GM21381 (cell line): Measurements from ENCODE around the gene TMEM63B.

ENCODE experiments used
- ATAC-seq: cut with Tn5 transposase; IDR thresholded peaks from one replicate; pipeline ENCODE4 v1.9.1; 2021; ENCODE audit warnings: mild to moderate bottlenecking, moderate library complexity; ENCODE audit not compliant: unreplicated experiment

TMEM63B gene

DNA sequence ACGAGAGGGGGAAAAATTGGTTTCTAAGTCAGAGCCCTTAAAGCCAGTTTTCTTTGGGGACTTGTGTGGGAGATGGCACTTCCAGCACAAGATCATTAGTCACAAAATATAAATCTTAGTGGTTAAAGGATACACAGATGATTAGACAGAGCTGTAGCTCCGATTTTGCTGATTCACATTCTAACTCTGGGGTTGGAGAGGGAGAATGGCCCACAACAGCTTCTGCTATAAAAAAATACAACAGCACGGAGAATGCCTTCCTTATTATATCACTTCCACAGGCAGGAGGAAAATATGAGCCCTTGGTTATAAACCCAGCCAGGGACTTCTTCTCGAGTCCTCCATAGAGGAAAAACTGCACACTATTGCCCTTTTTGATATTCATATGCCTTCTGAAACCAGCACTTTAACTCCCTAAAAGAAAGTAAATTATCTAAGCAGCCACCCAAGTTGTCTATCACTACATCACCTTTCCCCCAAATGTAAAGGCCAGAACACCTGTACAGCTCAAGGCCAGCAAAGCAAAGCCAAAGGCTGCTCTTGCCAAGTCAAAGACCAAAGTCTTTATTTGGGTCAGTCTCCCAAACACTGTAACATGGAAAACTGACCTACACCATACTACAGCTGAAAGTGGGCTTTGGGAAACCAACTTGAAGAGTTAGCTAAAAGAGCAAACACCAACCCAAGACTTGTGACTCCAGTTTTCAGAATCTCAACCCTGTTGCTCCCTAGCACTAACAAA lies 10.5 kb upstream of the TMEM63B start:
- ATAC-seq, result no peak

DNA sequence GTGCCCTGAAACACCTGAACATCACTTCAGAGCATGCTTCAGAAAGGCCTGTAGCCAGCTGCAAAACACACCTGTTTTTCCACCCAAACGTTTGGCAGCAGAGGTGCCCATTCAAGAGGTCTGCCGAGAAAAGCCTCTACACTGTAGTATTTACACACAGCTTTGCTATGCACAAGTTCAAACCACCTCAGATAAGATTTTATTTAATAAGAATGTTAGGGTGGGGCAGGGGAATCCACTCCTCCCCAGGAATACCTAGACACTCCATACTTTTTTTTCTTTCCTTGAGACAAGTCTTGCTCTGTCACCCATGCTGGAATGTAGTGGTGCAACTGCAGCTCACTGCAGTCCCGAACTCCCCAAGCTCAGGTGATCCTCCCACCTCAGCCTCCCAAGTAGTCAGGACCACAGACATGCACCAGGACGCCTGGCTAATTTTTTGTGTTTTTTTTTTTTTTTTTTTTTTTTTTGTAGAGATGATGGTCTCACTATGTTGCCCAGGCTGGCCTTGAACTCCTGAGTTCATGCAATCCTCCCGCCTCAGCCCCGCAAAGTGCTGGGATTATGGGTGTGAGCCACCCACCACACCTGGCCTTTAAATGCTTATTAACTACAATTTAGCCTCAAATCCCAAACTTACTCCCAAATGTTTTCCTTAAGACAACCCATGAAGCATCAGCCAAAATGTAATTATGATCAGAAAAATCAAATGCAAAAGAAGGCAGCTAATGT lies 9.8 kb upstream of the TMEM63B start:
- no peak for ATAC-seq

DNA sequence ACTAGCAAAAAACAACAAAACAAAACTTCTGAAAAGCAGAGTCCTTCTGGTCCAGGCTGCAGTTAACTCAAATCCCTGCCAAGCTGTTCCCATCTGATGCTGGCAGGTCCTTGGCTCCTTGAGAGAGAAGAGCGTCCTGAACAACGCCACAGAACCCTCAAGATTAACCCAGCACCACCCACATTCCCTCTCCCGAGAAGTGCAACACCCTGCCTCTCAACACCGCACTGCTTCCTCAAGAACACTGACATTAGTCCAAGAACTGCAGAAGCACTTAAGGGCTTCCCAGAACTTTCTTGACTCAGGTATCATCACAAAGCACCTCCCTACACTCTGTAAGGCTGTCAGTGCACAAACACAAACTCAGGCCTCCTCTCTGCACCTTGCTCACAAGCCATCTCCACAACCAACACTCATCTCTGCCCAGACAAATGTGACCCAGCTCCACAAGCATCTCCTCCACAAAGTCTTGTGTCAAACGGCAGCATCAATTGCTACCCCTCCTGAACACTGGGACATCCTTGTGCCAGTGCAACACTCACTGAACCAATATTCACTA lies 7.6 kb upstream of the TMEM63B start:
- ATAC-seq, result no peak

DNA sequence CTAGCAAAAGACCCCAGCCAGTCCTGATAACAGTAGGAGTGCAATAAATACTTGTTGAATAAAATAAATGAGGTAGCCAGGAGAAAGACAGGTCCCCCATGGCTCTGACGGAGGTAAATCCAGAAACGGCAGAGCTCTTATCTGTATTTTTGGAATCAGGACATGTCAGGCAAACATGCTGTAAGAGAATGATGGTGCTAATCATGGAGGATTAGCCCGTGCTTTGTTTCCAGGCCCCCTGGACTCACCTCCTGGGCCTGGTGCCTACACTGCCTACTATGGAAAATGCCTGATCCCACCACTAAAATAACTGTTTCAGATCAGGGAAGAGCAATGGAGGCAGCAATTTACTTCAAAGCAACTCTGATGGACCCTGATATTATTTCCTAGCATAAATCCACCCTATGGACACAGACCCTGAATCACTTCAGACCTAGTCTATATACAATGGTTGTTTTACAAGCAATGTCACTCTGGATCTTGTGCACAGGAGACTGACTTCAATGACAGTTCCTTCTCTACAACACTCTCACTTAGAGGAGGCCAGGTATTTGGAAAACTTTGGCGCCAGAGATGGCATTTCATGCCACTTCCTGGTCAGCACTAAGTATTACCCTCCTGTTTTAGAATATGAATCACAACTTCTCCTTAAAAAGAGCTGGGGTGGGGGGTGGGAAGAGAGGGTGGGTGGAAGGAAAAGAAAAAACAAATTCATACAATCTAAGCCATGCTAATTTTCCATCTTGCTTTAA lies 6.5 kb upstream of the TMEM63B start:
- no peak for ATAC-seq

DNA sequence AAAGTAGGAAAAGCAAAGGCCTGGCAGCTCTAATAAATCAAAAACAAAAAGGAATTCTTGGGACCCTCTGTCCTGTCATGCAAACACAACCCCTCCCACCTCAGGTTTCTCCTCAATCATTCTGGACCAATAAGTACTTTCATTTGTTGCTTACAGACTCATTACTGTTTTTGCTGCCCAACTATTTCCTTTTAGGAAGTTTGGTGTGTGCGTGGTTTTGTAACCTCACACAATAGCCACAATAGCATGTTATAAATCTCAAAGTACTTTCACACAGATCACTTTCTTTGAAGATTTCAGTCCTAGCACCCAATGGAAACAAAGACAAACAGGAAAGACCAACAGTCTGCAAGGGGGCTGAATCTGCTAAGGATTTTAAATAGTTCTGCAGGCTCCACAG lies 4.6 kb upstream of the TMEM63B start:
- no peak for ATAC-seq

DNA sequence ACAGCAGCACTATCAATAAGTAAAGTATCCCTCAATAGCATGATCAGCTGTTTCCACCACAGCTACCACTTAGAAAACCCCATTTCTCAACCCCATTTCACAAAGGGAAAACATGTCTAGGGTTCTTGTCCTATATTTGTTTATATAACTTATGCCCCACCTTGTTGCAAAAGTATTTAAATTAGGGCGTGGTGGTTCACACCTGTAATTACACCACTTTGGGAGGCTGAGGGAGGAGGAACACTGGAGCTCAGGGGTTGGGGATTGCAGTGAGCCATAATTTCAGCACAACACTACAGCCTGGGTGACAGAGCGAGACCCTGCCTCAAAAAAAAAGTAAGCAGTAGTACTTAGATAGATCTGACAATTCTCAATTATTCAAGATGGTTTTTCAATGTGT lies 3.8 kb upstream of the TMEM63B start:
- ATAC-seq, result no peak

DNA sequence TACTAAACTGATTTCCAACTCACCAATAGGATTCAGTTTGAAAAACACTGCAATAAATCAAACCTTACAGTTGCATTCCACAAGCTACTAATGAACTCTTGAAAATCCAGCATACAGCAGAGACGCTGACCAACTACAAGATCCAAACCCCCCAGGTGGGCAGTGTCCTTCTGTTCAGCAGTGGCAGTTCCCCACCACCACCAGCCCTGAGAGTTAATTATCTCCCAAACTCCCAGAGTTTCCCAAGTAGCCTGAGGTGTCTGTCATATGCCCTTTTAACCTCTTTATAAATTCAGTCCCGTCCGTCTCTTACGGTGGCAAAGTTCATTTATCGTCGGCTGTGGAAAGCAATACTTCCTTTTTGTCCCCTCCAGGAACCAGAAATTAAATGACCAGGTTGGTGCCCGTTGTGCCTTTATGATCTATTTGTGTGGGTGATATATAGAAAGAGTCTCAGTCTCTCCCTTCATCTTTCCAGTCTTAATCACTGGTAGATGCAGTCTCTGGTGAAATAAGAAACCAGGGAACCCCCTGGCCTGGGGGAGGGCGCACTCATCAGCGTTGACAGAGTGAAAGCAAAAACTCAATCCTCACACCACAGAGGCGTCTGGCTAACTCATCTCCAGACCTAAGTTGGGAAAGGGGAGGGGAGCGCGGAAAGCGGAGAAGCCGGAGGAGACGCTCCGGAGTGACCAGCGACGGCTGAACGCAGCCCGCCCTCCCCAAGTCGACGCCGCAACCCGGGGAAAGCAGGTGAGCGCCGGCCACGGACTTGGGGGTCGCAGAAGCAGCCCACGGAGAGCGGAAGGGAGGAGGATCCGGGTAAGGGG lies 819 bp upstream of the TMEM63B start:
- peak; percentile 38 for ATAC-seq

DNA sequence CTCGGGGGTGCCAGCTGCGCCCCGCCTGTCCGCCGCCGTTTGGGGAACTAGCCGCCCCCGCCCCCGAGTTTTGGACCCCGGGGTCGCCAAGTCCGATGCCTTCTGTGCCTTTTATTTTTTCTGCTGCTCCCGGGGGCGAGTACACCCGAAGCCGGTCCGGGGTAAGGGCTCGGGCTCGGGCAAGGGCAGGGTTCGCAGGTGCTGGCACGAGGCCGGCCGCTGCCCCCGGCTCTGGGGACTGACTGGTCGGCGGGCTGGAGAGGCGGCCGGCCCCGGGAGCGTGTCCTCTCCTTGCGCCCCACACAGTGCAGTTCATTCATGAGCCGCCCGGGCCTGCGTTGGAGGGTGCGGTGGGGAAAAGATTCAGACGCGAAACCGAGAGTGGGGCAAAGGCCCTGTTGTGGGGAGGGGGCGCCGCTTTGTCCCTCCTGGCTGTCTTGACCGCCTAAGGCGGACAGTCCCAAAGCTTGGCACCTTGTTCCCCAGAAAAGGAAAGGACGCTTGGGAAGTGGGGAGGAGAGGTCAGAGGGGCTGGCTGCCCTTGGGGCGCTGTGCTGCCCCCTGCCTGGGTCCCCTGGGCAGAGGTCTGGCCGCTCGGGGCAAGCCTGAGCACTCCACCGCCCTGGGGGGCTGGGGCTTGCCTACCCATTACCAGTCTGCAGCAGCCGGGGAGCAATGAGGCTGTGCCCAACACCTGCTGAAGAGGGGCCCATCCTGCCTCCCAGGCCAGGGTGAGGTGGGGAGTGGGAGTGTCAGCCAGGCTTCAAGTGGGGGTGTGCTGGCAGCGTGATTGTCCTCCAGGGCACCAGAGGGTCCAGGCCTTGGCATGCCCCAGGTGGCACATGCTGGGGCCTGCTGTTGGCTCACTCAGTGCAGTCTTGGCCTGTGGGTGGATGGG lies 915 bp downstream of the TMEM63B start:
- ATAC-seq, result no peak

DNA sequence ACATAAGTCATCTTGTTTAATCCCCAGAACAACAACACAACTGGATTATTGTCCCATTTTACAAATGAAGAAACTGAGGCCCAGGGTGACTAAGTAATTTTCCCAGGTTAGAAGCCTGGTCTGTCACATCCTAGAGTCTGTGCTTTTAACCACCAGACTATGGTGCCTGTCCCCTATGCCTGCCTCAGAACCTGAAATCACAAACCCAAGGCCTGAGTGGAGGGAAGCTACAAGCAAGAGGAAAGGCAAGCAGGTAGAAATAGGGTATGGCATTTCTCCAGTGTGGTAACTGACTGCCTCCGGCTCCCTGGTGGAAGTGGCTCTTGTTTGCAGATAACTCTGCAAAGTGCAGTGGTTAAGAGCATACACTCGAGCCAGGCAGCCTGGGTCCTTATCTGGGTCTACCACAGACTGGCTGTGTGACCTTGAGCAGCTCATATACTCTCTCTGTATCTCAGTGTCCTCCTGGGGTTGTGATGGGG lies 2.5 kb downstream of the TMEM63B start:
- no peak for ATAC-seq

DNA sequence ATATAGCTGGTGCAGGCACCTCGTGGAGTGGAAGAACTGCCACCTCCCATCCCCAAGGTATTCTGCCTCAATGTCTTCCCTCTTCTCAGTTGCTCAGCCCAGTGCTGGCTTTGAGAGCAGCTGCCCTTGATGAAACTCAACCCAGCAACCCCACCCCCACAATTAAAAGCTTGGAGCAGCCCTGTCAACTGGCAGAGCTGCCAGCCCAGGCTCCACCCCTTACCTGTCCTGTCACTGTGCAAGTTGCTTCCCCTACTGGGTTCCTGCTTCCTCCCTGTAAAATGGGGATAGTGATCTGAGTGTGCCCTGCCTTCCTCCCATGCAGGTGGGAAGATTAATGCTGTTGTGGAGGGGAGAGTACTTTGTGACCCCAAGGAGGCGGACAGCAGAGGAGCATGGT lies 4.5 kb downstream of the TMEM63B start:
- ATAC-seq, result no peak

DNA sequence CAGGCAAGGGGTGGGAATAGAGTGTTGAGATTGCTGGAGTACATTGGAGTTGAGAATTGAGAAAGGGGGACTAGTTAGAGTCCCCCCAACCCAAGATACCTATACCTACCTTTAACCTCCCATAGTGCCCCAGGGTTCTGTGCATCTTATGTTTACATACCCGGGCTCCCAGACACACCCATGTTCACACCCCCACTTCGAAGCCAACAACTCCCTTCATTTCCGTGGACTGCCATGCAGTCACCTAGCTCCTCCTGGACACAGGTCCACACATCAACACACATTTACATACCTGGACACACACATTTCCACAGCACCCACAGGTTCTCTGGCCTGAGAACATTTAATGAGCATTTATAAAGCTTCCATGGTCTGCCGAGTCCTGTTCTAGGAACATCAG lies 5.1 kb downstream of the TMEM63B start:
- ATAC-seq, result no peak

DNA sequence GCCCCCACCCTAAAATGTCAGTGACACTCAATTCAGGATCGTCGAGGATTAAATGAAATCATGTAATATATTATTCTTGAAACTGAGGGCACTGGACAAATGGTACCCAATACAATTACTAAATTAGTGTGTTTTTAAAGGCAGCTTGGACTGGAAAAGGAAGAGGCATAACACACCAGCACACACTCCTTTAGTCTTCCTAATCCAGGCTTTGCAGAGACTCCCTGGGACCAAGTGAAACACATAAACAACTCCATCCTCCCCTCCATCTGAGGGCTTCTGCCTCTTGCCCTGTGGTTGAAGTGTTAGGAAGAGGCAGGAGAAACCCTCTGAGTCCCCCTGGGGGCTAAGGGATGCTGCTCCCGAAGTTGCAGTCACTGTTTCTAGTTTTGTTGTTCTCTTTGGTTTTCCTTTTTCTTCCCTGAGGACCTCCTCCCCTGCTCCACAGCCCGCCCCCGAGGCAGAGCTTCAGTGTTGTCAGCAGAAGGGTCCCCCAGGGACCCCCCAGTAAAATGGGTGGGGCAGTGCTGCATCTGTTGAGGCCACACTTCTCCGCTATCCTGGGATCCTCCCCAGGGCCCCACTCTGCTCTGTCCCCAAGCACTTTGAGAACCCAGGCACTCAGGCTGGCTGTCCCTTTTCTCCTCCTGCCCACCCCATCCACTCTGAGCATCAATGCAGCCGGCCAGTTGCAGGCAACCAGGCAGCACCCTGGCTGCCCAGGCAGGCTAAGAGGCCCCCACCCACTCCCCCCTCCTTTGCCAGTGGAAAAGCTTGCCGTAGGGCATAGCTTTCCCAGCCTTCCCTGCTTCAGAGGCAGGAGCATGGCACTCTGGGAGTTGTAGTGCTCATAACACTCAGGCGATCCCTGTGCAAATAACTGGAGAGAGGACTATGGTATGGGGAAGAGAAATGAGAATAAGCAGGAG lies 5.9 kb downstream of the TMEM63B start:
- no peak for ATAC-seq

DNA sequence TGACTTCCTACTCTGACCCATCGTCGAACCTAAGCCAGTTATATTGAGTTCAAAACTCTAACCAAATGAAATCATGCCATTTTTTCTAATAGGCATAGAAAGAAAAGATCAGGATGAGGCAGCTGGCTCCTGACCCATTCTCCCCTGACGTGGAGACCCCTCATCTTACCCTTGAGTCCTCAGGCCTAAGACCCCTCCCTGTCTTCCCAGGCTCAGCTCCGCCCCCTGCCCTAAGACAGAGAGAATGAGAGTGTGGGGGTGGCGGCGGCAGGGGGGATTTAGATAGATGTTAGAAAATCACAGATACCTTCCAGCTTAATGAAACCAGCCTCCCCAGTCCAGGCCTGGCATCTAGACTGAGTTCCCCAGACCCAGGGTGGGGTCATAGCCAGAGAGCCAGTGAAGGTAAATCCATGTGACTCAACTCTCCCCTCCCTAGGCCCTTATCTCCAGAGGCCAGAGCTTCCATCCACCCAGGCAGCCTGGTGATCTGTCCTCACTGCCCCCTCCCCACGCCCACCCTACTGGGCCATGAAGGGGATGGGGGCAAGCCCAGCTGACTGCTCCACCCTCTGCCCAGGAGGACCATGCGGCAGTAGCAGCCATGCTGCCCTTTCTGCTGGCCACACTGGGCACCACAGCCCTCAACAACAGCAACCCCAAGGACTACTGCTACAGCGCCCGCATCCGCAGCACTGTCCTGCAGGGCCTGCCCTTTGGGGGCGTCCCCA lies 6.8 kb downstream of the TMEM63B start:
- no peak for ATAC-seq

DNA sequence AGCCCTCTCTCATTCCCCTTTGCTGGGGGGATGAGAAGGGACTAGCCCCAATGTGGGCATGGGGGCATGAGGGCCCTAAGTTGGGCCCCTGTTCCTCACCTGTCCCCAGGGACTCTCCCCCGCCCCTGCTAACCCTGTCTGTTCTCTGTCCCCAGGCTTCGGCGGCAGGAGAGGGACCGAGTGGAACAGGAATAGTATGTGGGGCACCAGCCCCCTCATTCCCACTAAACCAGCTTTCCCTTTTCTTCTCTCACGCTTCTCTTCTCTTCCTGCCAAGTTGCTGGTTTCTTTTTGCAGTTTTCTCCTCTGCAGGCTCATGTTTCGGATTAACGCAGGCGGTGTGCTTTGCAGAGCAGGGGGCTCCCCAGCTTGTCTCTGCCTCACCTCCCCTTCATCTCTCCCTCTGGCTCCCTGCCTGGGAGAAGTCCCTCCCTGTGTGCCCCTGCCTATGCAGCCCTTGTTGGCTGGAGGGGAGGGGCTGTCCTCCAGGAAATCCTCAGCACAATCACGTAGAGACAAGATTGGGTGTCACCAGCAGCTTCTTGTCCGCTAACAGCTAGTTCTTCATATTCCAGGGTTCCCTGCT lies 7.9 kb downstream of the TMEM63B start:
- no peak for ATAC-seq

DNA sequence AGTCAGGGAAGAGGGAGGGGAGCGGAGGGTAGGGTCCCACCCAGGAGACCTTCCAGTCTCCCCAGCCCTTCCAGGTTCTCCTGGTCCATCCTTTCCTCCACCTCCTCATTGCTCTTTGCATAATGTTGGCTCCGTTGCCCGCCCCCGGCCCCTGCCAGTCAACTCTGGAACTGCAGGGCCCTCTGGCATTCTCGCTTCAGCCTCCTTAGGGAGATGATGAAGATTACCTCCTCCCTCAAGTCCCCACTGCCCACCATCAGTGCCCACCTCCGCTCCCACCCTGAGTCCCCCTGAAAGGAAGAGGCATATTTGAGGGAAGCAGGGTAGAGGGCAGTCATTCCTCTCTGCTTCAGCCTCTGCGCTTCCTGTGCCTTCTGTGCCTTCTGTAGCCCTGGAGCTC lies 8.5 kb downstream of the TMEM63B start:
- ATAC-seq, result no peak

DNA sequence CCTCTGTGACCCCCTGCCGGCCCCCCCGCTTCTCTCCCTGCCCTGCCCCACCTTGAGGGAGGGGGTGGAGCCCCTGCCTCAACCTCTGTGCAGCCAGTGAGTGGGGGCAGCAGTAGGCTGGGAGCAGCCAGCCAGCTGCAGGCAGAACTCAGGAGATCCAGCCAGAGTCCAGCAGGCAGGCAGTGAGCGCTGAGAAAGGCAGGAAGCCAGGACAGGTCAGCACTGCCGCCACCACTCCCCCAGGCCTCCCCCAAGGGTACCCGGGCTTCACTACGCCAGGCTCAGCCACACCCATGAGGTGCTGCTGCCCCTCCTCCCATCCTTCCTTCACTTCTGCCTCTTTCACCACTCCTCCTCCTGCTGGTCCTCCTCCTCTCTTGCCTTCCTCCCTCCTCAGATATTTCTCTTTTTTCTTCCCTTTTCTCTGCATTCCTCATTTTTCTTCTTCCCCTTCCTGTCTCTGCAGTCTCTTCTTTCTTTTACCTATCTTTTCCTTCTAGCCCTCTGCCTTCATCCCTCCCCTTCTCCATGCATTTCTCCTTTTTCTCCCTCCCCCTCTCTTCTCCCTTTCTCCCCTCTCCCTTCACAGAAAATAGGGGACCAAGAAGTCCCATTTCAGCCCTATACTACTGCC lies 11.5 kb downstream of the TMEM63B start:
- no peak for ATAC-seq

DNA sequence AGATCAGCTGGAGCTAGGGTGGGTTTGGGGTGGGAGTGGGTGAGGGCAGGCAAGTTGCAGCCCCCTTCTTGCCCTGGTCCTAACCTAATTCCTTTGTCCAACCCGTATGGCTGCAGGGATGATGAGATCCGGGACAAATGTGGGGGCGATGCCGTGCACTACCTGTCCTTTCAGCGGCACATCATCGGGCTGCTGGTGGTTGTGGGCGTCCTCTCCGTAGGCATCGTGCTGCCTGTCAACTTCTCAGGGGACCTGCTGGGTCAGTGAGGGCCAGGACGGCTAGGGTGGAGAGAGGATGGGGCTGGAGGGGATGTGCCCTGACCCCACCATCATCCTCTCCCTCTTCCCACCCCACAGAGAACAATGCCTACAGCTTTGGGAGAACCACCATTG lies 12.0 kb downstream of the TMEM63B start:
- ATAC-seq, result no peak
